Spleen (tissue), 11 donors: ENCODE data around the gene LCN6. TPM values are rescaled to one million over a fixed set of nuclear protein-coding genes. Genes with fewer than 3 reads are reported as not detected.

ENCODE experiments used
- DNase-seq: peaks from one replicate; pipeline ENCODE4 v3.0.0-alpha.2; 2020
- H3K27ac ChIP-seq, 8 donors: fragments of 200-600 bp; sonication (generic) in 7 of 8; 1 replicate in 4 of 8; 2 replicates in 4 of 8; pipeline versions ENCODE4 v1.5.0 to v1.8.0; 2016 to 2021; ENCODE audit warnings: inconsistent platforms in 4 of 8, mild to moderate bottlenecking in 4 of 8, moderate library complexity in 1 of 8
- H3K27me3 ChIP-seq, 7 donors: fragments of 200-600 bp; sonication (generic) in 6 of 7; replicated peaks in 1 of 7; 1 replicate in 4 of 7; 2 replicates in 3 of 7; pipeline versions ENCODE4 v1.5.0 to v1.8.0; 2016 to 2021; ENCODE audit warnings: inconsistent platforms in 3 of 7, mild to moderate bottlenecking in 1 of 7
- H3K36me3 ChIP-seq, 6 donors: fragments of 200-600 bp; sonication (generic) in 5 of 6; 1 replicate in 4 of 6; 2 replicates in 2 of 6; pipeline versions ENCODE4 v1.5.0 to v1.8.0; 2016 to 2021; ENCODE audit warnings: inconsistent platforms in 2 of 6
- H3K4me1 ChIP-seq, 6 donors: fragments of 200-600 bp; sonication (generic) in 5 of 6; 1 replicate in 3 of 6; 2 replicates in 3 of 6; pipeline versions ENCODE4 v1.5.0 to v1.8.0; 2016 to 2021; ENCODE audit warnings: inconsistent platforms in 3 of 6
- H3K4me3 ChIP-seq, 8 donors: fragments of 200-600 bp; sonication (generic) in 7 of 8; 1 replicate in 4 of 8; 2 replicates in 4 of 8; pipeline versions ENCODE4 v1.5.0 to v1.8.0; 2016 to 2021; ENCODE audit warnings: inconsistent platforms in 4 of 8, mild to moderate bottlenecking in 4 of 8, moderate library complexity in 2 of 8
- H3K9me3 ChIP-seq, 8 donors: fragments of 200-600 bp; sonication (generic) in 7 of 8; 1 replicate in 4 of 8; 2 replicates in 4 of 8; pipeline versions ENCODE4 v1.5.0 to v1.8.0; 2016 to 2021; ENCODE audit warnings: inconsistent platforms in 4 of 8
- CTCF ChIP-seq, 11 experiments: fragments of 200-600 bp in 7 of 11; fragments of 450-650 bp in 4 of 11; sonication (generic) in 4 of 11; IDR thresholded peaks in 8 of 11; conservative IDR thresholded peaks in 3 of 11; 1 replicate in 7 of 11; 2 replicates in 4 of 11; pipeline versions ENCODE4 v1.4.0 to v1.8.0; 2016 to 2021; ENCODE audit warnings: antibody characterized with exemption in 11 of 11, inconsistent platforms in 4 of 11, mild to moderate bottlenecking in 1 of 11
- POLR2A ChIP-seq, 3 donors: fragments of 450-650 bp; IDR thresholded peaks; one replicate each; pipeline ENCODE4 v1.5.1; 2017; ENCODE audit warnings: antibody characterized with exemption in 3 of 3, mild to moderate bottlenecking in 1 of 3
- POLR2AphosphoS5 ChIP-seq, 3 donors: sonication (generic); formaldehyde crosslinking; IDR thresholded peaks; one replicate each; pipeline ENCODE4 v1.5.1; 2017; ENCODE audit warnings: antibody characterized with exemption in 3 of 3
- WGBS, 5 donors: extraction: QIAGEN DNeasy Blood & Tissue Kit in 3 of 5; methylation state at CpG; one replicate each; pipeline versions ENCODE4 v1.1.5 to v1.1.7; 2013 to 2018; 5-methylcytosine and 5-hydroxymethylcytosine counted together
- intact Hi-C: fragments of 100-400 bp; cut with DNase I; formaldehyde crosslinking; loops from one replicate; pipeline ENCODE4 v1.15.0; 2023; ENCODE audit warnings: low total_unique reads
- polyA plus RNA-seq, 3 donors: library from polyadenylated mRNA; stranded (reverse); fragments of 200-250 nt; gene quantifications; one replicate each; pipeline ENCODE4 v1.2.1, GENCODE V29; 2013
- total RNA-seq, 7 donors: library from RNA; depleted of rRNA in 3 of 7; stranded (reverse); fragments of >200 nt in 3 of 7; fragmentation: NEBNext Ultra II Directional in 4 of 7; extraction: Animal tissue kit (Norgen Biotek cat#: 25700) in 4 of 7; gene quantifications; one replicate each; pipeline versions ENCODE4 v1.1.0 to v1.2.1, GENCODE V29; 2016 to 2021
- donor health status: healthy with polysubstance abuse.
- donor health status: DM: no; HTN: no; CAD: no; lungs with moderate emphysema.
- donor health status: DM: no; HTN: no; CAD: no.
- donor health status: Bipolar disorder and iron deficiency.
- donor health status: healthy.
- donor health status: DM: no; HTN: no; CAD: no.
- donor health status: DM: yes; HTN: yes; CAD: no.

Gene LCN6
- total and polyA plus RNA-seq, 10 donors, result 1.2 to 18.9 (median 4.4) TPM

DNA sequence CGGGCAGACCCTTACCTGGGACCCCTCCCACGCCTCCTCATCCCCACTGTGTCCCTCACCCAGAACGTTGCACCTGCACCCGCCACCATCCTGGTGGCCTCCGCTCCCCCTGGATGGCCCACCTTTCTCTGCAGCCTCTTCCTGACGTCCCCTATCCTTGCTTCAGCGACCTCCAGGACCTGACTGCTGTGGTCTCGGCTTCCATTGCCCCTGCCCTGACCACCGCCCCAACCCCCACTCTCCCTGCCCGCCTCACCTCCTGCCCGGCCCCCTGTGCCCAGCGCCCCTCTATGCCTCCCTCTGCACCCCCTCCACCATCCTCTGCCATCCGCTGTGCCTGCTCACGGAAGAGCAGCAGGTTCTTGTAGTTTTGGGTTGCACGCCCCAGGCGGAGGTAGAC lies 7.8 kb downstream of the LCN6 start:
- TF ChIP-seq POLR2A (IDR thresholded peaks at IDR 0.05) (no peak), POLR2AphosphoS5 (IDR thresholded peaks at IDR 0.05) (no peak), CTCF (IDR thresholded peaks at IDR 0.05 in 8 of 11, conservative IDR thresholded peaks at IDR 0.05 in 3 of 11) (no peak)
- H3K4me3 ChIP-seq, result peak overlapping the region in 4 of 8 donors; percentile 44 to 73 (median 50)
- peaks cover 0 to 23% (median 0%) of the 10 kb centered on the region in 6 donors for H3K36me3 ChIP-seq
- 88 to 92% (median 91%) methylated on average over 16 of the region's 16 CpGs for WGBS, 5 donors
- peaks cover 0 to 65% (median 33%) of the 10 kb centered on the region in 7 donors for H3K27me3 ChIP-seq
- DNase-seq, result no peak
- no peaks in the 10 kb centered on the region for H3K9me3 ChIP-seq
- peak overlapping the region in 2 of 8 donors; percentile 80 to 91 for H3K27ac ChIP-seq
- intact Hi-C loops, result no loop called here
- H3K4me1 ChIP-seq, result peaks cover 11 to 42% (median 26%) of the 10 kb centered on the region in 6 donors

GRCh38 chr9:136740069-136740468 lies 8.3 kb downstream of the LCN6 start:
- no peak for DNase-seq
- WGBS, 5 donors, result 86 to 91% (median 89%) methylated on average over 11 of the region's 11 CpGs
- TF ChIP-seq CTCF (IDR thresholded peaks at IDR 0.05 in 8 of 11, conservative IDR thresholded peaks at IDR 0.05 in 3 of 11) (no peak), POLR2A (IDR thresholded peaks at IDR 0.05) (no peak), POLR2AphosphoS5 (IDR thresholded peaks at IDR 0.05) (no peak)
- no peaks in the 10 kb centered on the region for H3K9me3 ChIP-seq
- H3K27ac ChIP-seq, result no peak overlapping the region
- H3K36me3 ChIP-seq, result peaks cover 0 to 23% (median 0%) of the 10 kb centered on the region in 6 donors
- intact Hi-C loops, result no loop called here
- peaks cover 11 to 38% (median 26%) of the 10 kb centered on the region in 6 donors for H3K4me1 ChIP-seq
- H3K4me3 ChIP-seq, result no peak overlapping the region
- peaks cover 0 to 65% (median 33%) of the 10 kb centered on the region in 7 donors for H3K27me3 ChIP-seq

DNA sequence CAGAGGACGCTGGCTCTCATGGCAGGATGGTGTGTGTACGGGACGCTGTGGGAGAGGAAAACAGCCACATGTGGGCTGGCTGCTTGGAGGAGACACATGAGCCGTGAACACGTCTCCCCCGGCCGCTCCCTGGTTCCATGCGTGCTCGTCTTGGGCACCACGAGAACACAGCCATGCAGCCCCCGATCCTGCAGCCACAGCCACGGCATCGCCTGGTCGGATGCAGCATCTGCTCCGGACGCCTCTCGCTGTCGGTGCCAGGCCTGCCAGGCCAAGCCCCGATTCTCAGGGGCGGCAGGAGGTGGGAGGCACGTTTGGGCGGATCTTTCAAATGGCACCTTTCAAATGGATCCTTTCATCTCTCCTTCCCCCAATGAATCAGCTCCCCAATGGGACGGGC lies 8.8 kb downstream of the LCN6 start:
- DNase-seq, result no peak
- Histone ChIP-seq H3K9me3 (no peaks in the 10 kb centered on the region), H3K27me3 (peaks cover 0 to 60% (median 33%) of the 10 kb centered on the region in 7 donors), H3K36me3 (peaks cover 0 to 23% (median 0%) of the 10 kb centered on the region in 6 donors), H3K4me3 (no peak overlapping the region), H3K27ac (no peak overlapping the region), H3K4me1 (peaks cover 11 to 35% (median 26%) of the 10 kb centered on the region in 6 donors)
- 73 to 89% (median 87%) methylated on average over 20 to 23 of the region's 23 CpGs for whole genome bisulfite sequencing, 5 donors
- TF ChIP-seq CTCF (IDR thresholded peaks at IDR 0.05 in 8 of 11, conservative IDR thresholded peaks at IDR 0.05 in 3 of 11), result no peak
- TF ChIP-seq POLR2A (IDR thresholded peaks at IDR 0.05), result no peak
- no peak for TF ChIP-seq POLR2AphosphoS5 (IDR thresholded peaks at IDR 0.05)
- intact Hi-C loops, result no loop called here

- Histone ChIP-seq H3K9me3 (no peaks in the 10 kb centered on the region), H3K27me3 (peaks cover 0 to 54% (median 33%) of the 10 kb centered on the region in 7 donors), H3K36me3 (peaks cover 0 to 23% (median 0%) of the 10 kb centered on the region in 6 donors), H3K4me3 (no peak overlapping the region), H3K27ac (no peak overlapping the region), H3K4me1 (peaks cover 11 to 35% (median 26%) of the 10 kb centered on the region in 6 donors)
- 84 to 93% (median 92%) methylated on average over 20 of the region's 20 CpGs for WGBS, 5 donors
- intact Hi-C loops, result no loop called here
- no peak for DNase-seq
- TF ChIP-seq POLR2A (IDR thresholded peaks at IDR 0.05) (no peak), CTCF (IDR thresholded peaks at IDR 0.05 in 8 of 11, conservative IDR thresholded peaks at IDR 0.05 in 3 of 11) (no peak)
These were observed 9.4 kb downstream of the LCN6 start for GRCh38 chr9:136738960-136739359.
